Measurements from ENCODE around the gene MAP3K2. TPM values are rescaled to one million over a fixed set of nuclear protein-coding genes. Genes with fewer than 3 reads are reported as not detected.

Gene MAP3K2
- total RNA-seq, 2 experiments from 2014 or later, result 33.4 to 34.9 TPM

- Mint-ChIP-seq H3K36me3 (no peaks in the 10 kb centered on the region), H3K27me3 (peaks cover 40% of the 10 kb centered on the region), H3K4me3 (no peak overlapping the region), H3K27ac (no peak overlapping the region), H3K9me3 (no peaks in the 10 kb centered on the region), H3K4me1 (ENCODE audit: low read depth) (peaks cover 7% of the 10 kb centered on the region)
- intact Hi-C loops (cut with micrococcal nuclease), result no loop called here
- ChIA-PET CTCF (no interaction called here), POLR2A (no interaction called here)
- no peak for DNase-seq
These were observed 38.0 kb upstream of the MAP3K2 start for GRCh38 chr2:127425540-127426490.

GRCh38 chr2:127424598-127425520 is 37.1 kb upstream of the MAP3K2 start:
- no peaks in the 10 kb centered on the region for H3K9me3 Mint-ChIP-seq
- intact Hi-C loops (cut with micrococcal nuclease), result no loop called here
- CTCF ChIA-PET, result interaction anchor here (0.8 kb wide), 1 partner anchor 54 kb away, joined by 3 read pairs; no protein-coding TSS in a partner anchor
- no peak for DNase-seq
- H3K4me1 Mint-ChIP-seq (ENCODE audit: low read depth), result peaks cover 7% of the 10 kb centered on the region
- peaks cover 42% of the 10 kb centered on the region for H3K27me3 Mint-ChIP-seq
- no peak overlapping the region for H3K4me3 Mint-ChIP-seq
- H3K27ac Mint-ChIP-seq, result no peak overlapping the region
- H3K36me3 Mint-ChIP-seq, result no peaks in the 10 kb centered on the region
- POLR2A ChIA-PET, result no interaction called here

- DNase-seq, result no peak
- H3K4me3 Mint-ChIP-seq, result no peak overlapping the region
- peaks cover 42% of the 10 kb centered on the region for H3K27me3 Mint-ChIP-seq
- H3K27ac Mint-ChIP-seq, result no peak overlapping the region
- CTCF ChIA-PET, result no interaction called here
- POLR2A ChIA-PET, result no interaction called here
- H3K4me1 Mint-ChIP-seq (ENCODE audit: low read depth), result peaks cover 7% of the 10 kb centered on the region
- no peaks in the 10 kb centered on the region for H3K36me3 Mint-ChIP-seq
- H3K9me3 Mint-ChIP-seq, result no peaks in the 10 kb centered on the region
- intact Hi-C loops (cut with micrococcal nuclease), result no loop called here
These were observed 36.1 kb upstream of the MAP3K2 start for GRCh38 chr2:127423880-127424279.

GRCh38 chr2:127423478-127423843 is 35.7 kb upstream of the MAP3K2 start:
- H3K27me3 Mint-ChIP-seq, result peaks cover 42% of the 10 kb centered on the region
- ChIA-PET CTCF (no interaction called here), POLR2A (no interaction called here)
- no peak for DNase-seq
- H3K4me3 Mint-ChIP-seq, result peak overlapping the region; percentile 29
- intact Hi-C loops (cut with micrococcal nuclease), result no loop called here
- H3K27ac Mint-ChIP-seq, result no peak overlapping the region
- H3K36me3 Mint-ChIP-seq, result no peaks in the 10 kb centered on the region
- H3K9me3 Mint-ChIP-seq, result no peaks in the 10 kb centered on the region
- H3K4me1 Mint-ChIP-seq (ENCODE audit: low read depth), result peaks cover 7% of the 10 kb centered on the region

- H3K4me3 Mint-ChIP-seq, result peak overlapping the region; percentile 29
- no peaks in the 10 kb centered on the region for H3K36me3 Mint-ChIP-seq
These were observed 35.0 kb upstream of the MAP3K2 start for GRCh38 chr2:127422559-127423477.

GRCh38 chr2:127421871-127422558 is 34.2 kb upstream of the MAP3K2 start:
- no peak overlapping the region for H3K4me3 Mint-ChIP-seq
- DNase-seq, result no peak
- no peaks in the 10 kb centered on the region for H3K9me3 Mint-ChIP-seq
- intact Hi-C loops (cut with micrococcal nuclease), result no loop called here
- peaks cover 43% of the 10 kb centered on the region for H3K27me3 Mint-ChIP-seq
- ChIA-PET POLR2A (no interaction called here), CTCF (no interaction called here)
- no peaks in the 10 kb centered on the region for H3K36me3 Mint-ChIP-seq
- no peak overlapping the region for H3K27ac Mint-ChIP-seq
- peaks cover 10% of the 10 kb centered on the region for H3K4me1 Mint-ChIP-seq (ENCODE audit: low read depth)

More at GRCh38 chr2:127422559-127423477, 35.0 kb upstream of the MAP3K2 start:
- peaks cover 42% of the 10 kb centered on the region for H3K27me3 Mint-ChIP-seq
- intact Hi-C loops (cut with micrococcal nuclease), result no loop called here
- no peaks in the 10 kb centered on the region for H3K9me3 Mint-ChIP-seq
- no peak overlapping the region for H3K27ac Mint-ChIP-seq
- DNase-seq, result peak; percentile 30
- ChIA-PET CTCF (no interaction called here), POLR2A (no interaction called here)
- peaks cover 7% of the 10 kb centered on the region for H3K4me1 Mint-ChIP-seq (ENCODE audit: low read depth)

- POLR2A ChIA-PET, result no interaction called here
- no peak overlapping the region for H3K27ac Mint-ChIP-seq
- H3K4me1 Mint-ChIP-seq (ENCODE audit: low read depth), result peaks cover 18% of the 10 kb centered on the region
- H3K36me3 Mint-ChIP-seq, result no peaks in the 10 kb centered on the region
- no peaks in the 10 kb centered on the region for H3K9me3 Mint-ChIP-seq
- no peak for DNase-seq
- intact Hi-C loops (cut with micrococcal nuclease), result no loop called here
- CTCF ChIA-PET, result no interaction called here
- no peak overlapping the region for H3K4me3 Mint-ChIP-seq
- peaks cover 43% of the 10 kb centered on the region for H3K27me3 Mint-ChIP-seq
These were observed 33.5 kb upstream of the MAP3K2 start for GRCh38 chr2:127421116-127421800.

GRCh38 chr2:127420039-127420864 is 32.5 kb upstream of the MAP3K2 start:
- POLR2A ChIA-PET, result no interaction called here
- H3K4me1 Mint-ChIP-seq (ENCODE audit: low read depth), result peaks cover 23% of the 10 kb centered on the region
- H3K27me3 Mint-ChIP-seq, result peaks cover 38% of the 10 kb centered on the region
- no peaks in the 10 kb centered on the region for H3K9me3 Mint-ChIP-seq
- H3K36me3 Mint-ChIP-seq, result no peaks in the 10 kb centered on the region
- no peak overlapping the region for H3K27ac Mint-ChIP-seq
- CTCF ChIA-PET, result interaction anchor here (1.0 to 1.6 kb wide), 3 partner anchors 27 to 223 kb away, joined by 3 to 9 read pairs (median 4); no protein-coding TSS in a partner anchor
- intact Hi-C loops (cut with micrococcal nuclease), result no loop called here
- no peak overlapping the region for H3K4me3 Mint-ChIP-seq
- no peak for DNase-seq

- Mint-ChIP-seq H3K36me3 (no peaks in the 10 kb centered on the region), H3K9me3 (no peaks in the 10 kb centered on the region), H3K4me1 (ENCODE audit: low read depth) (peaks cover 23% of the 10 kb centered on the region), H3K27me3 (peaks cover 39% of the 10 kb centered on the region), H3K27ac (no peak overlapping the region), H3K4me3 (no peak overlapping the region)
- no peak for DNase-seq
- POLR2A ChIA-PET, result no interaction called here
- CTCF ChIA-PET, result interaction anchor here (1.0 to 1.6 kb wide), 3 partner anchors 27 to 222 kb away, joined by 3 to 9 read pairs (median 4); no protein-coding TSS in a partner anchor
- intact Hi-C loops (cut with micrococcal nuclease), result no loop called here
These were observed 31.8 kb upstream of the MAP3K2 start for GRCh38 chr2:127419448-127420038.

DNA sequence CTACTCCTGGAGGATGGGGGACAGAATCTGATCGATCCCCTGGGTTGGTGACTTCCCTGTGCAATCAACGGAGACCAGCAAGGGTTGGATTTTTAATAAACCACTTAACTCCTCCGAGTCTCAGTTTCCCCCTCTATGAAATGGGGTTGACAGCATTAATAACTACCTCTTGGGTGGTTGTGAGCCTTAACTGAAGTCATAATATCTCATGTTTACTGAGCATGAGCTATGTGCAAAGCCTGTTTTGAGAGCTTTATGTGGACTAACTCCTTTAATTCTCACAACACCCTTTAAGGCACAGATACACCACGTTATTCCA is 31.3 kb upstream of the MAP3K2 start:
- peaks cover 23% of the 10 kb centered on the region for H3K4me1 Mint-ChIP-seq (ENCODE audit: low read depth)
- DNase-seq, result no peak
- intact Hi-C loops (cut with micrococcal nuclease), result no loop called here
- no peak overlapping the region for H3K27ac Mint-ChIP-seq
- ChIA-PET POLR2A (no interaction called here), CTCF (interaction anchor here (1.0 to 1.6 kb wide), 3 partner anchors 28 to 222 kb away, joined by 3 to 9 read pairs (median 4); no protein-coding TSS in a partner anchor)
- H3K9me3 Mint-ChIP-seq, result no peaks in the 10 kb centered on the region
- no peak overlapping the region for H3K4me3 Mint-ChIP-seq
- H3K36me3 Mint-ChIP-seq, result no peaks in the 10 kb centered on the region
- peaks cover 37% of the 10 kb centered on the region for H3K27me3 Mint-ChIP-seq
